ENCODE results near the gene VMAC. TPM values are rescaled to one million over a fixed set of nuclear protein-coding genes. Genes with fewer than 3 reads are reported as not detected.

The VMAC gene
- total and polyA plus RNA-seq, 2 of the 13 experiments (the other 11 are each of a cell fraction or from before 2014, with no cell fraction given), result 2.4 TPM

GRCh38 chr19:5903624-5904351 is 884 bp upstream of the VMAC start, which contains the start of gene NDUFA11 (continued):
- TF ChIP-seq ZBED4 (CRISPR knock-in tag; IDR thresholded peaks at IDR 0.05; ENCODE audit: borderline replicate concordance), result peak; percentile 97
- peak; percentile 69; the same call in 1 of the 2 replicates for TF ChIP-seq IKZF5 (CRISPR knock-in tag; IDR thresholded peaks at IDR 0.05)
- TF ChIP-seq ZNF576 (CRISPR knock-in tag; IDR thresholded peaks at IDR 0.05), result peak; percentile 80; the same call in 1 of the 2 replicates
- TF ChIP-seq MEIS1 (CRISPR knock-in tag; IDR thresholded peaks at IDR 0.05; ENCODE audit: borderline replicate concordance), result no peak
- peak; percentile 92 for TF ChIP-seq NRL (CRISPR knock-in tag; IDR thresholded peaks at IDR 0.05; ENCODE audit: borderline replicate concordance)
- peak; percentile 89 for TF ChIP-seq KDM2A (CRISPR knock-in tag; IDR thresholded peaks at IDR 0.05; ENCODE audit: borderline replicate concordance, low read depth)
- peak; percentile 65 for TF ChIP-seq ARID5B (CRISPR knock-in tag; IDR thresholded peaks at IDR 0.05)
- TF ChIP-seq ZNF232 (CRISPR knock-in tag; IDR thresholded peaks at IDR 0.05; ENCODE audit: borderline replicate concordance), result 0 out of 2 replicates have a peak, but pooled peaks have one; percentile 21
- peak; percentile 92 for TF ChIP-seq TBX2 (CRISPR knock-in tag; IDR thresholded peaks at IDR 0.05; ENCODE audit: borderline replicate concordance)
- TF ChIP-seq ZNF646 (CRISPR knock-in tag; IDR thresholded peaks at IDR 0.05), result no peak
